Measurements from ENCODE around the gene REG4.

REG4 gene

DNA sequence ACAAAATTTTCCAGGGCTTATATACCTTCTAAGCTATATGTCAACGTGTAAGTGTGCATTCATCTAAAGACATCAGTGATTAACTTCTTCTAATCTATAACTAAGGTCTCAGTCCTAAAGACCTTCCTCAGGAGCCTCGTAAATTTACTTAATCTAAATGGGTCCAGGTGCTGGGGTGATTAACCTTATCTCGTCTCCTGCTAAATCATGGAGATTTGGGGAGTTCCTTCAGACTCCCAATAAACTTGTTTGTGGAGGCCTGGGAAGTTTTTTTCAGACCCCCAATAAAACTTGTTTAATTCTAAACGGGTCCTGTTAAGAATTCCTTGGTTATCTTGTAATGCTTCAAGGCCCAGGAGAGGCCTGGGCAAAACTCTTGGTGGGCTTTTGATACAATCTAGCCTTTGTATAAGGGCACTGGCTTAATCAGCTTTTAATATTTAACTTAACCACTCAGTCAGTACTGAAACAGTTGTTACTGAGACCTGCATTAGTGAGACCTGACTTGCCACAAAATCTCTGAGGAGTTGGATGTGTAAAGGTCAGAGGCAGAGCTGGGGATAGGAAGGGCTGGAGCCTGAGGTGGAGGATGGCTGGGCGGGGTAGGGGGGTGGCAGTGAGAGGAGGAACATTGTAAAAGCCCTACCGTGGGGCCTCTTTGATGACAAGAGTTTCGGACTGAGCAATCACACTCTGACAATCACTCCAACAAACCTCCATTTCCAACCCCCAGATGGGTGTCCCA lies 36.3 kb downstream of the REG4 start:
- no peak overlapping the region for H2AFZ ChIP-seq (ENCODE audit: low read depth, low read length)
- H3K9me3 ChIP-seq (ENCODE audit: insufficient read depth, low read length) = no peaks in the 10 kb centered on the region
- no peaks in the 10 kb centered on the region for H3K79me2 ChIP-seq (ENCODE audit: low read length)
- H3K27me3 ChIP-seq (ENCODE audit: low read depth, low read length) = peaks cover 38% of the 10 kb centered on the region
- H4K20me1 ChIP-seq (ENCODE audit: insufficient read depth, low read length) = no peaks in the 10 kb centered on the region
- no peak overlapping the region for H3K27ac ChIP-seq (ENCODE audit: low read length)
- H3K4me3 ChIP-seq (ENCODE audit: low read length) = no peak overlapping the region
- TF ChIP-seq EZH2phosphoT487 (IDR thresholded peaks at IDR 0.05; ENCODE audit: low read depth) = no peak
- no peaks in the 10 kb centered on the region for H3K4me1 ChIP-seq (ENCODE audit: low read length)
- no peak overlapping the region for H3K9ac ChIP-seq (ENCODE audit: low read length)
- H3K36me3 ChIP-seq (replicated peaks; ENCODE audit: low read depth, low read length) = no peaks in the 10 kb centered on the region
- no peak overlapping the region for H3K4me2 ChIP-seq (ENCODE audit: low read length)

- Histone ChIP-seq H2AFZ (ENCODE audit: low read depth, low read length) (no peak overlapping the region), H3K36me3 (replicated peaks; ENCODE audit: low read depth, low read length) (no peaks in the 10 kb centered on the region), H3K27ac (ENCODE audit: low read length) (no peak overlapping the region), H3K27me3 (ENCODE audit: low read depth, low read length) (peaks cover 46% of the 10 kb centered on the region), H3K4me1 (ENCODE audit: low read length) (no peaks in the 10 kb centered on the region), H3K9ac (ENCODE audit: low read length) (no peak overlapping the region), H3K79me2 (ENCODE audit: low read length) (no peaks in the 10 kb centered on the region), H3K9me3 (ENCODE audit: insufficient read depth, low read length) (no peaks in the 10 kb centered on the region), H3K4me2 (ENCODE audit: low read length) (no peak overlapping the region), H3K4me3 (ENCODE audit: low read length) (no peak overlapping the region), H4K20me1 (ENCODE audit: insufficient read depth, low read length) (no peaks in the 10 kb centered on the region)
- TF ChIP-seq EZH2phosphoT487 (IDR thresholded peaks at IDR 0.05; ENCODE audit: low read depth) = no peak
- TF ChIP-seq, protein P1, sequence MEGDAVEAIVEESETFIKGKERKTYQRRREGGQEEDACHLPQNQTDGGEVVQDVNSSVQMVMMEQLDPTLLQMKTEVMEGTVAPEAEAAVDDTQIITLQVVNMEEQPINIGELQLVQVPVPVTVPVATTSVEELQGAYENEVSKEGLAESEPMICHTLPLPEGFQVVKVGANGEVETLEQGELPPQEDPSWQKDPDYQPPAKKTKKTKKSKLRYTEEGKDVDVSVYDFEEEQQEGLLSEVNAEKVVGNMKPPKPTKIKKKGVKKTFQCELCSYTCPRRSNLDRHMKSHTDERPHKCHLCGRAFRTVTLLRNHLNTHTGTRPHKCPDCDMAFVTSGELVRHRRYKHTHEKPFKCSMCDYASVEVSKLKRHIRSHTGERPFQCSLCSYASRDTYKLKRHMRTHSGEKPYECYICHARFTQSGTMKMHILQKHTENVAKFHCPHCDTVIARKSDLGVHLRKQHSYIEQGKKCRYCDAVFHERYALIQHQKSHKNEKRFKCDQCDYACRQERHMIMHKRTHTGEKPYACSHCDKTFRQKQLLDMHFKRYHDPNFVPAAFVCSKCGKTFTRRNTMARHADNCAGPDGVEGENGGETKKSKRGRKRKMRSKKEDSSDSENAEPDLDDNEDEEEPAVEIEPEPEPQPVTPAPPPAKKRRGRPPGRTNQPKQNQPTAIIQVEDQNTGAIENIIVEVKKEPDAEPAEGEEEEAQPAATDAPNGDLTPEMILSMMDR (IDR thresholded peaks at IDR 0.05; ENCODE audit: low read depth, low read length) = no peak
These were observed 37.5 kb downstream of the REG4 start for GRCh38 chr1:119773711-119774241.

DNA sequence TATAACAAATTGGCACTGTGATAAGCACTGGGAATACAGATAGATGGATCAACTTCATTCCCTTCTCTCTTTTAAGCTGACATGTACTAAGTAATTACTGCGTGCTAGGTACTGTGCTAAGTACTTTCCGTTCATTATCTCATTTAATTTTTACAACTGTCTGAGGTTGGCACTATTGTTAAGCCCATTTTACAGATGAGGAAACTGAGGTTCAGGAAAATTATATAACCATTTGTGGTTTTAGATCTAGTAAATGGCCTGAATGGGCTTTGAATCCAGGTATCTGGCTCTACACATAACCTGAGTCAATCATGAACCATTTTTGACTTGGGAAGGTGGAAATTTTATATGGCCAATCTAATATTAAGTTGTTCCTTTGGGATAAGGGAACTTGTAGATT lies 39.0 kb downstream of the REG4 start:
- Histone ChIP-seq H3K9me3 (ENCODE audit: insufficient read depth, low read length) (no peaks in the 10 kb centered on the region), H3K9ac (ENCODE audit: low read length) (no peak overlapping the region), H3K4me3 (ENCODE audit: low read length) (no peak overlapping the region), H2AFZ (ENCODE audit: low read depth, low read length) (no peak overlapping the region), H3K36me3 (replicated peaks; ENCODE audit: low read depth, low read length) (no peaks in the 10 kb centered on the region), H3K27ac (ENCODE audit: low read length) (no peak overlapping the region), H3K27me3 (ENCODE audit: low read depth, low read length) (peaks cover 59% of the 10 kb centered on the region), H4K20me1 (ENCODE audit: insufficient read depth, low read length) (no peaks in the 10 kb centered on the region), H3K4me1 (ENCODE audit: low read length) (no peaks in the 10 kb centered on the region), H3K4me2 (ENCODE audit: low read length) (no peak overlapping the region), H3K79me2 (ENCODE audit: low read length) (no peaks in the 10 kb centered on the region)
- no peak for TF ChIP-seq EZH2phosphoT487 (IDR thresholded peaks at IDR 0.05; ENCODE audit: low read depth)
- TF ChIP-seq, protein P1 (IDR thresholded peaks at IDR 0.05; ENCODE audit: low read depth, low read length) = no peak

DNA sequence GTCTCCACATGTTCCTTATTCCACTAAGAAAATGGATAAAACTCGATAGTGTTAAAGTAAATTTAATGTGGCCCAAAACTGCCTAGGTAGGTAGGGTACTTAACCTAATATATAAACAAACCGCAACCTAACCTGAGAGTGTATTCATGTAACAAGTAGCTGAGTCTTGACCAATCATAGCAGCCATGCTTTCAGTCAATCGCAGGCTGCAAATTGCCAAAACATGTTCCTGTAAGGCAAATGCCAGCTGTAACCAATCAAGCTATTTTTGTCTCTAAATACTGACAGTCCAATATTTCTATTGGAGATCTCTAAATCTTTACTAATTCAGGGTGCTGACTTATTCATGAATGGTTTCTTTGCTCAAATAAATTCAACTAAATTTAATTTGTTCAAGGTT lies 39.5 kb downstream of the REG4 start:
- TF ChIP-seq, protein P1 (IDR thresholded peaks at IDR 0.05; ENCODE audit: low read depth, low read length) = no peak
- TF ChIP-seq EZH2phosphoT487 (IDR thresholded peaks at IDR 0.05; ENCODE audit: low read depth) = no peak
- H4K20me1 ChIP-seq (ENCODE audit: insufficient read depth, low read length) = no peaks in the 10 kb centered on the region
- peaks cover 64% of the 10 kb centered on the region for H3K27me3 ChIP-seq (ENCODE audit: low read depth, low read length)
- H3K79me2 ChIP-seq (ENCODE audit: low read length) = no peaks in the 10 kb centered on the region
- H3K4me1 ChIP-seq (ENCODE audit: low read length) = no peaks in the 10 kb centered on the region
- no peak overlapping the region for H3K4me3 ChIP-seq (ENCODE audit: low read length)
- no peak overlapping the region for H3K9ac ChIP-seq (ENCODE audit: low read length)
- no peak overlapping the region for H3K4me2 ChIP-seq (ENCODE audit: low read length)
- no peak overlapping the region for H2AFZ ChIP-seq (ENCODE audit: low read depth, low read length)
- no peaks in the 10 kb centered on the region for H3K9me3 ChIP-seq (ENCODE audit: insufficient read depth, low read length)
- H3K36me3 ChIP-seq (replicated peaks; ENCODE audit: low read depth, low read length) = no peaks in the 10 kb centered on the region
- H3K27ac ChIP-seq (ENCODE audit: low read length) = no peak overlapping the region

Measured in OCI-LY3 (cell line).